Measurements from ENCODE around the gene DVL1.

Gene DVL1

GRCh38 chr1:1340791-1341548 lies 8.2 kb downstream of the DVL1 start:
- no peak overlapping the region for H3K27ac ChIP-seq (ENCODE audit: insufficient read depth, low read depth, low read length, poor library complexity, severe bottlenecking)
- no peaks in the 10 kb centered on the region for H3K4me1 ChIP-seq (ENCODE audit: control insufficient read depth, insufficient read depth, low read length)
- no peaks in the 10 kb centered on the region for H3K27me3 ChIP-seq (ENCODE audit: control insufficient read depth, insufficient read depth, low read length, poor library complexity, severe bottlenecking)
- H3K4me3 ChIP-seq (ENCODE audit: insufficient read depth, low read depth, low read length): no peak overlapping the region
- 92% methylated on average over 36 of the region's 36 CpGs for WGBS, 2 experiments
- no peaks in the 10 kb centered on the region for H3K9me3 ChIP-seq (ENCODE audit: control insufficient read depth, low read length)
- peaks cover 10% of the 10 kb centered on the region for H3K36me3 ChIP-seq (ENCODE audit: control insufficient read depth, insufficient read depth, low read length)

DNA sequence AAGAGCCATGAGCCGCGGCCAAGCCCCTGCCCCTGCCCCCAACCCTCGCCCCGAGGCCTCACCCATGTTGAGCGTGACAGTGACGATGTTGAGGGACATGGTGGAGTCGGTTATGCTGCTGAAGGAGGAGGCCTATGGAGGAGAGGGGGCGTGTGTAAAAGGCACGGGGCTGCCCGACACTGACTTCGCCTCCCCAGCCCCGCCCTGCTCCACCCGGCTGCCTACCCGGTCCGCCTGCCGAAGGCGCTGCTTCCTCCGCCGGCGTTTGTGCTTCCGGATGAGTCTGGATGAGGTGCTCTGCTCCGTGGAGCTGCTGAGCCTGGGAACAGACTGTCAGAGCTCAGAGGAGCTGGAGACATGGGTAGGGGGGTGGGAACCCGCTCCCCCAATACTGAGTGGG lies 9.0 kb downstream of the DVL1 start:
- H3K27me3 ChIP-seq (ENCODE audit: control insufficient read depth, insufficient read depth, low read length, poor library complexity, severe bottlenecking): no peaks in the 10 kb centered on the region
- H3K36me3 ChIP-seq (ENCODE audit: control insufficient read depth, insufficient read depth, low read length): peaks cover 10% of the 10 kb centered on the region
- no peak overlapping the region for H3K27ac ChIP-seq (ENCODE audit: insufficient read depth, low read depth, low read length, poor library complexity, severe bottlenecking)
- WGBS, 2 experiments: 94% methylated on average over 23 of the region's 23 CpGs
- H3K4me1 ChIP-seq (ENCODE audit: control insufficient read depth, insufficient read depth, low read length): no peaks in the 10 kb centered on the region
- H3K4me3 ChIP-seq (ENCODE audit: insufficient read depth, low read depth, low read length): no peak overlapping the region
- H3K9me3 ChIP-seq (ENCODE audit: control insufficient read depth, low read length): no peaks in the 10 kb centered on the region

DNA sequence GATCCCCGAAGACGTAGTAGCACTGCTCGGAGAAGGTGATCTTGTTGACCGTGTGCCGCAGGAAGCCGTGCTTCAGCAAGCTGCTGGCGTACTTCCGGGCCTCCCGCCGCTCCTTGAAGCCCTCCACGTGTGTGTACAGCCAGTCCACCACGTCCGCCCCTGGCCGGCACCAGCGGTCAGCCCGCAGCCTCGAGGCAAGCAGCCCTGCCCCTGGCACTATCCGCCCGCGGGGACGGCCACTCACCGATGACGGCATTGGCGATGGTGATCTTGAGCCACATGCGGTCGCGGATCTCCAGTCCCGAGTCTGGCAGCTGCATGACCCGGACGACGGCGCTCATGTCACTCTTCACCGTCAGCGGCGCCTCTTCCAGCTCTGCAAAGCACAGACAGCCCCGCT lies 10.9 kb downstream of the DVL1 start:
- WGBS, 2 experiments: 96% methylated on average over 36 of the region's 36 CpGs
- H3K9me3 ChIP-seq (ENCODE audit: control insufficient read depth, low read length): no peaks in the 10 kb centered on the region
- H3K27ac ChIP-seq (ENCODE audit: insufficient read depth, low read depth, low read length, poor library complexity, severe bottlenecking): no peak overlapping the region
- peaks cover 10% of the 10 kb centered on the region for H3K36me3 ChIP-seq (ENCODE audit: control insufficient read depth, insufficient read depth, low read length)
- no peak overlapping the region for H3K4me3 ChIP-seq (ENCODE audit: insufficient read depth, low read depth, low read length)
- no peaks in the 10 kb centered on the region for H3K4me1 ChIP-seq (ENCODE audit: control insufficient read depth, insufficient read depth, low read length)
- no peaks in the 10 kb centered on the region for H3K27me3 ChIP-seq (ENCODE audit: control insufficient read depth, insufficient read depth, low read length, poor library complexity, severe bottlenecking)

DNA sequence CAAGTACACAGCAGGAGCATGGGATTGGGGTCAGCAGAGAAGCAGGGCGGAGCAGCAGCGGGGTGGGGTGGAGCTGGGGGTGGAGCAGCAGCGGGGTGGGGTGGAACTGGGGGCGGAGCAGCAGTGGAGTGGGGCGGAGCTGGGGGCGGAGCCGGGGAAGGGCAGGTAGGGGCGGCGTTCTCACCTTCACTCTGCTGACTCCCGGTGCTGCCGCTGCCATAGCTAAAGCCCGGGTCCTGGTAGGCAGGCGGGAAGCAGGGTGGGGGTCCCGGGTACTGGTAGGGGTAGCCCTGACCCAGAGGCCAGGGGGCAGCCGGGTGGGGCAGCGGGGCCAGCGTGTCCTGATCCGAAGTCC lies 11.4 kb downstream of the DVL1 start:
- Histone ChIP-seq H3K27me3 (ENCODE audit: control insufficient read depth, insufficient read depth, low read length, poor library complexity, severe bottlenecking) (no peaks in the 10 kb centered on the region), H3K27ac (ENCODE audit: insufficient read depth, low read depth, low read length, poor library complexity, severe bottlenecking) (no peak overlapping the region), H3K36me3 (ENCODE audit: control insufficient read depth, insufficient read depth, low read length) (peaks cover 10% of the 10 kb centered on the region), H3K4me3 (ENCODE audit: insufficient read depth, low read depth, low read length) (no peak overlapping the region), H3K4me1 (ENCODE audit: control insufficient read depth, insufficient read depth, low read length) (no peaks in the 10 kb centered on the region), H3K9me3 (ENCODE audit: control insufficient read depth, low read length) (no peaks in the 10 kb centered on the region)
- WGBS, 2 experiments: 85% methylated on average over 18 of the region's 18 CpGs

GRCh38 chr1:1336931-1337792 lies 12.1 kb downstream of the DVL1 start:
- WGBS, 2 experiments: 94 to 95% methylated on average over 32 of the region's 32 CpGs
- Histone ChIP-seq H3K4me3 (ENCODE audit: insufficient read depth, low read depth, low read length) (no peak overlapping the region), H3K27me3 (ENCODE audit: control insufficient read depth, insufficient read depth, low read length, poor library complexity, severe bottlenecking) (no peaks in the 10 kb centered on the region), H3K27ac (ENCODE audit: insufficient read depth, low read depth, low read length, poor library complexity, severe bottlenecking) (no peak overlapping the region), H3K36me3 (ENCODE audit: control insufficient read depth, insufficient read depth, low read length) (peaks cover 10% of the 10 kb centered on the region), H3K4me1 (ENCODE audit: control insufficient read depth, insufficient read depth, low read length) (no peaks in the 10 kb centered on the region), H3K9me3 (ENCODE audit: control insufficient read depth, low read length) (no peaks in the 10 kb centered on the region)

- Histone ChIP-seq H3K36me3 (ENCODE audit: control insufficient read depth, insufficient read depth, low read length) (peaks cover 7% of the 10 kb centered on the region), H3K4me1 (ENCODE audit: control insufficient read depth, insufficient read depth, low read length) (no peaks in the 10 kb centered on the region), H3K27me3 (ENCODE audit: control insufficient read depth, insufficient read depth, low read length, poor library complexity, severe bottlenecking) (no peaks in the 10 kb centered on the region), H3K9me3 (ENCODE audit: control insufficient read depth, low read length) (no peaks in the 10 kb centered on the region), H3K27ac (ENCODE audit: insufficient read depth, low read depth, low read length, poor library complexity, severe bottlenecking) (no peak overlapping the region), H3K4me3 (ENCODE audit: insufficient read depth, low read depth, low read length) (no peak overlapping the region)
- WGBS, 2 experiments: 95 to 96% methylated on average over 26 of the region's 26 CpGs
Measured at GRCh38 chr1:1336446-1336845, 12.8 kb downstream of the DVL1 start.

DNA sequence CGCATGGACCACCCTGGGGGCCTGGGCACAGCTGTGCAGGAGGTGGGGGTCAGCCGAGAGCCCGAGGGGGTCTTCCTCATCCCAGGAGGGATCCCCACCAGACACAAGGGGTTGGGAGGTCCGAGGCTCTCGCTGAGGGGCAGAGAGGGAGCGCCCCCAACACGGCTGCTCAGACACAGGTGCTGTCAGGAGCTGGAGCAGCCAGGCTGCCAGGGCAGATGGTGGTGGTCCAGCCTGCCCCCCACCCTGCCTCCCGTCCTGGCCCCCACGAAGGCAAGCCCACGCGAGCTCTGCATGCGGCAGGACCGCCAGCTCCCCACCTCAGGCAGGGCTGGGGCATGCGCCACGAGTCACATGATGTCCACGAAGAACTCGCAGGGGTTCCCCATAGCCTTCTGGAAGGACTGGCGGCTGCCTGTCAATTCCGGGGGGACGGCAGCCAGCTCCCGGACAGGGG lies 13.4 kb downstream of the DVL1 start:
- H3K36me3 ChIP-seq (ENCODE audit: control insufficient read depth, insufficient read depth, low read length): peaks cover under 1% of the 10 kb centered on the region
- H3K4me1 ChIP-seq (ENCODE audit: control insufficient read depth, insufficient read depth, low read length): no peaks in the 10 kb centered on the region
- H3K9me3 ChIP-seq (ENCODE audit: control insufficient read depth, low read length): no peaks in the 10 kb centered on the region
- H3K4me3 ChIP-seq (ENCODE audit: insufficient read depth, low read depth, low read length): no peak overlapping the region
- H3K27me3 ChIP-seq (ENCODE audit: control insufficient read depth, insufficient read depth, low read length, poor library complexity, severe bottlenecking): no peaks in the 10 kb centered on the region
- 95 to 96% methylated on average over 21 of the region's 21 CpGs for WGBS, 2 experiments
- no peak overlapping the region for H3K27ac ChIP-seq (ENCODE audit: insufficient read depth, low read depth, low read length, poor library complexity, severe bottlenecking)

DNA sequence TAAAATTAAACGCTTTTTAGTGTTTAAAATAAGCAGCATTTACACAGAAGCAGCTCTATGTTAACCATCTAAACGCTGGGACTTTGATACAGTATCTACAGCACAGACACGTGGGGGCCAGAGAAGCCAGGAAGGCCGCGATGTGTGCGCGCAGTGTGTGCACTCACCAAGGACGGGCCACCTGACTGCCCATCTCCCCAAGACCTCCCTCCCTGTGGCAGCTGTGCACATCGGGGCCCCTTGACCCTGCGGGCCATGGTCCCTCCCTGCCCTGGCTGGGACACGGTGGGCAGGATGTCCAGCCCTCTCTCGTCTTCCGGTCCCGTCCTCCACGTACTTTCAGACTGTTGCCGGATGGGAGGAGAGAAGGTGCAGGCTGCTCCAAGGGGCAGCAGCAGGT lies 13.9 kb downstream of the DVL1 start:
- no peaks in the 10 kb centered on the region for H3K9me3 ChIP-seq (ENCODE audit: control insufficient read depth, low read length)
- H3K36me3 ChIP-seq (ENCODE audit: control insufficient read depth, insufficient read depth, low read length): no peaks in the 10 kb centered on the region
- H3K27ac ChIP-seq (ENCODE audit: insufficient read depth, low read depth, low read length, poor library complexity, severe bottlenecking): no peak overlapping the region
- no peaks in the 10 kb centered on the region for H3K27me3 ChIP-seq (ENCODE audit: control insufficient read depth, insufficient read depth, low read length, poor library complexity, severe bottlenecking)
- H3K4me1 ChIP-seq (ENCODE audit: control insufficient read depth, insufficient read depth, low read length): no peaks in the 10 kb centered on the region
- no peak overlapping the region for H3K4me3 ChIP-seq (ENCODE audit: insufficient read depth, low read depth, low read length)
- WGBS, 2 experiments: 93 to 94% methylated on average over 16 of the region's 16 CpGs

DNA sequence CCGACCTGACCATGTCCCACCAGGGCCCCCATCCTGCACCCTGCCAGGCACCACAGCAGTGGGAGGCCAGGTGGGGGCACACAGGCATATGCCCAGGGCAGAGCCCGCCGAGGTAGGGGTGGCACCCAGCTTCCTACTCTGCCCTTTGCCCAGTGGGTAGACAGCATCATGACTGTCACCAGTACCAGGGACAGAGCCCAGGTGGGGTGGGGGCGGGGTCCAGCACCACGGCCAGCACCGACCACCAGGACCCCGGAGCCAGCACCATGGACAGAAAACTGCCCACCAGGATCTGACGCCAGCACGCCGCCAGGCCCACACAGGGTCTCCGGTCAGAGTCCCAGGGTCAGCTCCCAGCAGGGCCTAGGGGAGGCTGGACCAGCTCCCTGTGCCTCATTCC lies 14.4 kb downstream of the DVL1 start:
- Histone ChIP-seq H3K4me3 (ENCODE audit: insufficient read depth, low read depth, low read length) (no peak overlapping the region), H3K9me3 (ENCODE audit: control insufficient read depth, low read length) (no peaks in the 10 kb centered on the region), H3K27ac (ENCODE audit: insufficient read depth, low read depth, low read length, poor library complexity, severe bottlenecking) (no peak overlapping the region), H3K36me3 (ENCODE audit: control insufficient read depth, insufficient read depth, low read length) (no peaks in the 10 kb centered on the region), H3K27me3 (ENCODE audit: control insufficient read depth, insufficient read depth, low read length, poor library complexity, severe bottlenecking) (no peaks in the 10 kb centered on the region), H3K4me1 (ENCODE audit: control insufficient read depth, insufficient read depth, low read length) (no peaks in the 10 kb centered on the region)
- 57 to 60% methylated on average over 11 of the region's 11 CpGs for WGBS, 2 experiments

GRCh38 chr1:1333551-1334241 lies 15.5 kb downstream of the DVL1 start:
- H3K27me3 ChIP-seq (ENCODE audit: control insufficient read depth, insufficient read depth, low read length, poor library complexity, severe bottlenecking): no peaks in the 10 kb centered on the region
- WGBS, 2 experiments: 93 to 94% methylated on average over 36 of the region's 36 CpGs
- H3K27ac ChIP-seq (ENCODE audit: insufficient read depth, low read depth, low read length, poor library complexity, severe bottlenecking): no peak overlapping the region
- H3K4me1 ChIP-seq (ENCODE audit: control insufficient read depth, insufficient read depth, low read length): no peaks in the 10 kb centered on the region
- H3K4me3 ChIP-seq (ENCODE audit: insufficient read depth, low read depth, low read length): no peak overlapping the region
- H3K9me3 ChIP-seq (ENCODE audit: control insufficient read depth, low read length): no peaks in the 10 kb centered on the region
- no peaks in the 10 kb centered on the region for H3K36me3 ChIP-seq (ENCODE audit: control insufficient read depth, insufficient read depth, low read length)

All from ectodermal cell (in vitro differentiated cells).